Stomach (tissue), 9 donors: Measurements from ENCODE around the gene RAMACL. TPM values are rescaled to one million over a fixed set of nuclear protein-coding genes. Genes with fewer than 3 reads are reported as not detected.

ENCODE experiments used
- DNase-seq, 2 donors: peaks; one replicate each; pipeline versions ENCODE4 v3.0.0 to v3.0.0-alpha.2; 2013 to 2019
- H3K27ac ChIP-seq, 5 donors: fragments of 200-600 bp in 4 of 5; sonication (generic) in 4 of 5; one replicate each; pipeline ENCODE4 v1.5.1; 2013 to 2019; ENCODE audit warnings: mild to moderate bottlenecking in 1 of 5, moderate library complexity in 1 of 5
- H3K27me3 ChIP-seq, 3 donors: fragments of 200-600 bp; sonication (generic); one replicate each; pipeline ENCODE4 v1.5.1; 2017 to 2019; ENCODE audit warnings: mixed run types in 1 of 3
- H3K36me3 ChIP-seq, 4 donors: fragments of 200-600 bp; sonication (generic); 1 replicate in 3 of 4; 2 replicates in 1 of 4; pipeline ENCODE4 v1.5.1; 2016 to 2019
- H3K4me1 ChIP-seq, 4 donors: fragments of 200-600 bp; sonication (generic); one replicate each; pipeline ENCODE4 v1.5.1; 2016 to 2019
- H3K4me3 ChIP-seq, 4 donors: fragments of 200-600 bp; sonication (generic) in 3 of 4; one replicate each; pipeline ENCODE4 v1.5.1; 2016 to 2019; ENCODE audit warnings: mild to moderate bottlenecking in 1 of 4
- H3K9me3 ChIP-seq, 4 donors: fragments of 200-600 bp; sonication (generic); one replicate each; pipeline ENCODE4 v1.5.1; 2016 to 2019
- CTCF ChIP-seq, 7 experiments: fragments of 450-650 bp in 4 of 7; fragments of 200-600 bp in 3 of 7; sonication (generic) in 3 of 7; IDR thresholded peaks; one replicate each; pipeline ENCODE4 v1.5.1; 2016 to 2019; ENCODE audit warnings: antibody characterized with exemption in 7 of 7, control low read depth in 2 of 7, mild to moderate bottlenecking in 1 of 7
- EP300 ChIP-seq: sonication (generic); formaldehyde crosslinking; IDR thresholded peaks from one replicate; pipeline ENCODE4 v1.6.1; 2017; ENCODE audit warnings: antibody characterized with exemption
- POLR2A ChIP-seq, 4 donors: fragments of 450-650 bp; IDR thresholded peaks; one replicate each; pipeline ENCODE4 v1.6.1; 2016; ENCODE audit warnings: antibody characterized with exemption in 4 of 4, control low read depth in 2 of 4, mild to moderate bottlenecking in 1 of 4, moderate library complexity in 1 of 4
- POLR2AphosphoS5 ChIP-seq, 3 donors: sonication (generic); formaldehyde crosslinking; IDR thresholded peaks; one replicate each; pipeline ENCODE4 v1.6.1; 2016; ENCODE audit warnings: antibody characterized with exemption in 3 of 3
- WGBS, 5 donors: extraction: QIAGEN DNeasy Blood & Tissue Kit in 3 of 5; methylation state at CpG; one replicate each; pipeline versions ENCODE4 v1.1.5 to v1.1.7; 2013 to 2018; 5-methylcytosine and 5-hydroxymethylcytosine counted together
- intact Hi-C: fragments of 100-400 bp; cut with DNase I; formaldehyde crosslinking; loops from one replicate; pipeline ENCODE4 v1.15.1; 2023; ENCODE audit warnings: low total_unique reads
- polyA plus RNA-seq, 3 donors: library from polyadenylated mRNA; stranded (reverse); fragments of 200-250 nt; gene quantifications; one replicate each; pipeline ENCODE4 v1.2.3, GENCODE V29; 2013
- total RNA-seq, 5 donors: library from RNA; depleted of rRNA; stranded (reverse); fragments of >200 nt; gene quantifications; one replicate each; pipeline versions ENCODE4 v1.1.0 to v1.2.3, GENCODE V29; 2014 to 2016
- donor health status: healthy with polysubstance abuse.
- donor health status: Bipolar disorder and iron deficiency.
- donor health status: healthy.

The RAMACL gene
- total and polyA plus RNA-seq, 8 donors: 0.25 to 9.0 (median 3.5) TPM; not detected in 3

DNA sequence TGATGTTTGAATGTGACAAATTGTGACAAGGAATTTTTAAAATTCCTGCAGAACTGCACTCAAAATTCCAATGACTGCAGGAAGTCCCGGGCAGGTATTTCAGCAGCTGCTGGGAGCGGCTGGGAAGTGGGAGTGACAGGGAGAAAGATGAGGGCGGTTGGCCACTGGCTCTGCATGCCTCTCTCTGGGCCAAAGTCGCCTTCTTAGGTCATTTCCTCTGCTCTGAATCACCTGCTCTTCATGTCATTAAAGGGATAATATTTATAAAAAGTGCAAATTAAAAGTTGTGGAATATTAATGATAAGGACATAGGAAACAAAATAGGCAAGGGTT is 43.9 kb downstream of the RAMACL start:
- peak overlapping the region in 1 of 4 donors; percentile 20 for H3K4me3 ChIP-seq
- H3K36me3 ChIP-seq: peaks cover 0 to 26% (median 20%) of the 10 kb centered on the region in 4 donors
- intact Hi-C loops: no loop called here
- H3K27me3 ChIP-seq: no peaks in the 10 kb centered on the region
- peak; percentile 46 to 62 for DNase-seq
- TF ChIP-seq POLR2AphosphoS5 (IDR thresholded peaks at IDR 0.05): no peak
- no peak for TF ChIP-seq CTCF (IDR thresholded peaks at IDR 0.05)
- no peak for TF ChIP-seq POLR2A (IDR thresholded peaks at IDR 0.05)
- TF ChIP-seq EP300: no peak
- H3K9me3 ChIP-seq: no peaks in the 10 kb centered on the region
- peaks cover 0 to 29% (median 17%) of the 10 kb centered on the region in 4 donors for H3K4me1 ChIP-seq
- H3K27ac ChIP-seq: peak overlapping the region in 1 of 5 donors; percentile 70
- 30 to 56% (median 42%) methylated on average over 4 of the region's 4 CpGs for WGBS, 5 donors

GRCh38 chr6:166541876-166542579 is 44.5 kb downstream of the RAMACL start:
- H3K27ac ChIP-seq: peak overlapping the region in 2 of 5 donors; percentile 8 to 70
- no peaks in the 10 kb centered on the region for H3K9me3 ChIP-seq
- 57 to 68% (median 64%) methylated on average over 12 of the region's 12 CpGs for WGBS, 5 donors
- peaks cover 0 to 29% (median 17%) of the 10 kb centered on the region in 4 donors for H3K4me1 ChIP-seq
- H3K36me3 ChIP-seq: peaks cover 0 to 31% (median 21%) of the 10 kb centered on the region in 4 donors
- DNase-seq: peak in 1 of 2 donors; percentile 37
- peak overlapping the region in 1 of 4 donors; percentile 20 for H3K4me3 ChIP-seq
- TF ChIP-seq POLR2A (IDR thresholded peaks at IDR 0.05) (no peak), EP300 (no peak), POLR2AphosphoS5 (IDR thresholded peaks at IDR 0.05) (no peak), CTCF (IDR thresholded peaks at IDR 0.05) (no peak)
- intact Hi-C loops: no loop called here
- H3K27me3 ChIP-seq: no peaks in the 10 kb centered on the region

DNA sequence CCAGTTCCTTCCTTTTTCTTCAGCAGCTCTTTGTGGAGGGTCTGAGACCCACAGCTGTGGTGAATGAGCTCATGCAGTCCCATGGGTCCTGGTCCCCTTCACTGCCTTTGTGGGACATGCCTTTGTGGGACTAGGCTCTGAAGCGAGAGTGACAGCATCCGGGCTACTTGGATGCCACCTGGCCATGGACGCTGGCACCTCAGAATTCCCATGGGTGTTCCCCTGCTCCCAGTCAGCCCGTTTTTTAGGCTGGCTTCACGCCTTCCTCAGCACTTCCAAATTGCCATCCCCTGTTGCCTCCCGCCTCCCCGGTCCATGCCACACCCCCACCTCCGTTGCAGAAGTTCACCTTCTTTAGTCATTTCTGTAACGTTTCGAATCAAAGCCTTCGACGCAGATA is 45.1 kb downstream of the RAMACL start:
- H3K27me3 ChIP-seq: no peaks in the 10 kb centered on the region
- DNase-seq: no peak
- intact Hi-C loops: no loop called here
- H3K4me3 ChIP-seq: peak overlapping the region in 1 of 4 donors; percentile 20
- 80 to 92% (median 86%) methylated on average over 11 to 12 of the region's 12 CpGs for WGBS, 5 donors
- no peaks in the 10 kb centered on the region for H3K9me3 ChIP-seq
- H3K4me1 ChIP-seq: peaks cover 0 to 29% (median 17%) of the 10 kb centered on the region in 4 donors
- TF ChIP-seq POLR2AphosphoS5 (IDR thresholded peaks at IDR 0.05) (no peak), CTCF (IDR thresholded peaks at IDR 0.05) (no peak), EP300 (no peak), POLR2A (IDR thresholded peaks at IDR 0.05) (no peak)
- H3K27ac ChIP-seq: peak overlapping the region; percentile 8 to 70 (median 24)
- peaks cover under 1 to 34% (median 23%) of the 10 kb centered on the region in 4 donors for H3K36me3 ChIP-seq

GRCh38 chr6:166540631-166541331 is 45.7 kb downstream of the RAMACL start:
- 58 to 73% (median 64%) methylated on average over 18 of the region's 18 CpGs for WGBS, 5 donors
- DNase-seq: peak; percentile 28 to 45

More at GRCh38 chr6:166540631-166541331, 45.7 kb downstream of the RAMACL start:
- no peaks in the 10 kb centered on the region for H3K27me3 ChIP-seq
- peaks cover 6 to 35% (median 26%) of the 10 kb centered on the region in 4 donors for H3K36me3 ChIP-seq
- peak in 1 of 3 donors; percentile 15 for TF ChIP-seq POLR2AphosphoS5 (IDR thresholded peaks at IDR 0.05)
- no peak for TF ChIP-seq POLR2A (IDR thresholded peaks at IDR 0.05)
- no peak for TF ChIP-seq EP300
- no peak for TF ChIP-seq CTCF (IDR thresholded peaks at IDR 0.05)
- intact Hi-C loops: no loop called here
- peaks cover 0 to 29% (median 17%) of the 10 kb centered on the region in 4 donors for H3K4me1 ChIP-seq
- peak overlapping the region; percentile 8 to 70 (median 24) for H3K27ac ChIP-seq
- no peaks in the 10 kb centered on the region for H3K9me3 ChIP-seq
- H3K4me3 ChIP-seq: peak overlapping the region in 1 of 4 donors; percentile 20
